ENCODE results near the gene EXOC6B.
"Not testable (repeated sequence)": the region's sequence is repeated elsewhere in the genome, so short reads cannot be mapped to it uniquely, and the experiment has no call there.

DNA sequence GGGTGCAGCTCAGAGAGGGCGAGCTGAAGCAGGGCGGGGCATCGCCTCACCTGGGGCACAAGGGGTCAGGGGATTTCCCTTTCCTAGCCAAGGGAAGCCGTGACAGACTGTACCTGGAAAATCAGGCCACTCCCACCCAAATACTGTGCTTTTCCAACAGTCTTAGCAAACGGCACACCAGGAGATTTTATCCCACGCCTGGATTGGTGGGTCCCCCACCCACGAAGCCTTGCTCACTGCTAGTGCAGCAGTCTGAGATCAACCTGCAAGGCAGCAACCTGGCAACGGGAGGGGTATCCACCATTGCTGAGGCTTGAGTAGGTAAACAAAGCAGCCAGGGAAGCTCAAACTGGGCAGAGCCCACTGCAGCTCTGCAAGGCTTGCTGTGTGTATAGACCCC, 184.6 kb downstream of the EXOC6B start:
- TF ChIP-seq POLR2AphosphoS5 (IDR thresholded peaks at IDR 0.05) = not testable (repeated sequence)
- TF ChIP-seq, protein P1, sequence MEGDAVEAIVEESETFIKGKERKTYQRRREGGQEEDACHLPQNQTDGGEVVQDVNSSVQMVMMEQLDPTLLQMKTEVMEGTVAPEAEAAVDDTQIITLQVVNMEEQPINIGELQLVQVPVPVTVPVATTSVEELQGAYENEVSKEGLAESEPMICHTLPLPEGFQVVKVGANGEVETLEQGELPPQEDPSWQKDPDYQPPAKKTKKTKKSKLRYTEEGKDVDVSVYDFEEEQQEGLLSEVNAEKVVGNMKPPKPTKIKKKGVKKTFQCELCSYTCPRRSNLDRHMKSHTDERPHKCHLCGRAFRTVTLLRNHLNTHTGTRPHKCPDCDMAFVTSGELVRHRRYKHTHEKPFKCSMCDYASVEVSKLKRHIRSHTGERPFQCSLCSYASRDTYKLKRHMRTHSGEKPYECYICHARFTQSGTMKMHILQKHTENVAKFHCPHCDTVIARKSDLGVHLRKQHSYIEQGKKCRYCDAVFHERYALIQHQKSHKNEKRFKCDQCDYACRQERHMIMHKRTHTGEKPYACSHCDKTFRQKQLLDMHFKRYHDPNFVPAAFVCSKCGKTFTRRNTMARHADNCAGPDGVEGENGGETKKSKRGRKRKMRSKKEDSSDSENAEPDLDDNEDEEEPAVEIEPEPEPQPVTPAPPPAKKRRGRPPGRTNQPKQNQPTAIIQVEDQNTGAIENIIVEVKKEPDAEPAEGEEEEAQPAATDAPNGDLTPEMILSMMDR (IDR thresholded peaks at IDR 0.05) = not testable (repeated sequence)
